NCI-H1105 (cell line): ENCODE data around the gene RGS7.
"Not testable (repeated sequence)": the region's sequence is repeated elsewhere in the genome, so short reads cannot be mapped to it uniquely, and the experiment has no call there.

ENCODE experiments used
- DNase-seq: peaks from one replicate; lab custom pipeline; 2025; lab: John Stamatoyannopoulos, UW

Gene RGS7

GRCh38 chr1:240976685-240977084, 380.3 kb downstream of the RGS7 start:
- no peak for DNase-seq

- DNase-seq: no peak
These were observed 383.1 kb downstream of the RGS7 start for GRCh38 chr1:240973875-240974274.

GRCh38 chr1:240972059-240972458, 384.9 kb downstream of the RGS7 start:
- DNase-seq: not testable (repeated sequence)

- DNase-seq: no peak
These were observed 386.8 kb downstream of the RGS7 start for GRCh38 chr1:240970253-240970652.

DNA sequence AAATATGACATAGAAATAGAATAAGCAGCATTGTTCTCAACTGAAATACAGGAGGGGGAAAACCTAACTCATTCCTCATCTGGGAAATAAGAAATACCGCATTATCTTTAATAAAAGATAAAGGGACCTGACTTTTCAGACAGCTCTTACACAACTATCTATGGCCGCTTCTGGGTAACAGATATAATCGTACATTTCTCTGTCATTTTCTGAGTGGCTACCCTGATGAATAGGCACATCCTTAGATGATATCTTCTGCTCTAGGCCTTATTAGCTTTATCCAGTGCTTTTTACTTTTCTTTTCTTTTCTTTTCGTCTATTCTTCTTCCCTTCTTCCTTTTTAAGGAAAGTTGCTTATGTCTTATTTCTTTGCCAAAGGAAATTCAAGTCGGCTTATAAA, 388.1 kb downstream of the RGS7 start:
- DNase-seq: no peak

GRCh38 chr1:240967070-240967724, 389.8 kb downstream of the RGS7 start:
- DNase-seq: no peak

DNA sequence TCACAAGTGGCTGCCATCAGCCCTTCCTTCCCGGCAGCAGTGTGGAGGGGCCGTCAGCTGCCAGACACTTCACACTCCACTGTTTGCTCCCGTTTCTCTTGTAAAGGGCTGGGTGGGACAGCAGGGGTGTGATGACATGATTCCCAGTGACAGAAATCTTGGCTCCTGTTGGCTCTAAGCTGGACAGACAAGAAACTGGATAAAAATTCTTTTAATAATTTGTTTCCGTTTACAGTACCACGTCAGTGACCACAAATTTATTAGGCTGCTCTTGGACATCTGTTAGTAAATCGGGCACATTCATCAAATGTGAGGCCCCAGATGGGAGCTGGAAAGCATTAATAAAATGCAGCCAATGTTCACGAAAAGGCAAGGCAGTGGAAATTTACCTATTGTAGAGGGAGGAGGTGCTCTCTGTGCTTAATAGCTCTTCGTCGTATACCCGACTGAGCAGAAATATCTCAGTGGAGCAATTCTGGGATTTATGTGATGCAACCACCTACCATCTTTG, 391.4 kb downstream of the RGS7 start:
- DNase-seq: no peak

- DNase-seq: no peak
These were observed 394.9 kb downstream of the RGS7 start for GRCh38 chr1:240962086-240962485.

DNA sequence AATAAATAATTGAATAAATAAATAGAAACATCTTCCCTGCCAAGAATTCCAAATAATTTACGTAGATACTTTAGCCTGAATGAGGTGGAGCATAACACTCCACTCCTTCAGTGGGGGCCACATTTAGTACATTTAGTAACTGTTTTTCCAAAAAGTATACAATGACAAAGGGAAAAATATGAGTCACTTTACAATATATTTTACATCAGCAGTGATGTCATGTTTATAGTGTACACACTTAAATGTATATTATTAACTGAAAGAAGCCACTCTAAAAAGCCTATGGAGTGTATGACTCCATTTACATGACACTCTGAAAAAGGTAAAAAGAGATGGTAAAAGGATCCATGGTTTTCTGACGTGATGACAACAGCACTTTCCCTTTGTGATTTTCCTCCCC, 400.6 kb downstream of the RGS7 start:
- DNase-seq: no peak

DNA sequence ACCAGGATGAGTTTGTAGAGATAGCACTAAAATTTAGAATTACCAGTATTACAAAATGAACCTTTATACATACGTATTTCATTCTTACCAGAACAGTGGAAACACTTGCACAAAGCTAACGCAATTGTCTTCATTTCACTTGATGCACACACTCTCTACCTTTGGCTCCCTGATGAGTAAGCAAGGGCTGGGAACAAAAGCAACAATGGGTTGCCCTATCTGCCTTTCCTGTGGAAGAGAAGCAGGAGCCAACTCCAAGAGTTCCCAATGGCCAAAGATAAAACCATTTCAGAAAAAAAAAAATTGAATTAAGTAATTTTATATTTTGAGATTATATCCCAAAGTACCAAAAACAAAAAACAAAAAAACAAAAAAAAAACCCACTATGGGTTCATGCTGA, 401.0 kb downstream of the RGS7 start:
- DNase-seq: no peak

DNA sequence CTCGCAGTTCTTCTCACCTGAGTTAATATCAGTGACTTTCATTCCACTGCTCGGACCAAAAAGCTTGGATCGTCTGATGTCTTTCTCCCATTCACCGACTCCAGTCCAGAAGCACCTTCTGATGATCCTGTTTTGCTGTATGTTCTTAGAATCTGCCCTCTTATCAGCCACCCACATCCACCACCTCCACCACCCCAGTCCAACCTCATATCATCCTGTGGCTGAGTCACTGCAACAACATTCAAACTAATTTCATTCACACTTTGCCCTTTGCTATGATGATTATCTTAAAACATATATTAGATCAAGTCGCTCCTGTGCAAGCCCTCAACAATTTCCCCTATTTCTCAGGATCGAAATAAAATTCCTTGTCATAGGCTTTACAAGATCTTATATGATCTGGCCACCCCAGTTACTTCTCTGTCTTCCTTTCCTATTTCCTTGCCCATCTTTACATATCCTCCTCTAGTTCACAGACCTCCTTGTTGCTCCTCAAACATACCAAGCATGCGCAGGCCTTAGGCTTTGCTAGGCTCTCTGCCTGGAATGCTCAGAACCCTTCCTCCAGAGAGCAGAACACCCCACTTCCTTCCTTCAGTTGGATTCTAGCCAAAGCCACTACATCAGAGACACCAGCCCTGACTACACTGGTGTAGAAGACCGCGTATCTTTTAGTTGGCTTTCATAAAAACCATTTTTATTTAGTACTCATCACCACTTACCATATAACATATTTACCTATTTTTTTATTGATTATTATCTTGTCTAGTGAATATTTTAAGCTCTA, 409.4 kb downstream of the RGS7 start:
- DNase-seq: no peak

DNA sequence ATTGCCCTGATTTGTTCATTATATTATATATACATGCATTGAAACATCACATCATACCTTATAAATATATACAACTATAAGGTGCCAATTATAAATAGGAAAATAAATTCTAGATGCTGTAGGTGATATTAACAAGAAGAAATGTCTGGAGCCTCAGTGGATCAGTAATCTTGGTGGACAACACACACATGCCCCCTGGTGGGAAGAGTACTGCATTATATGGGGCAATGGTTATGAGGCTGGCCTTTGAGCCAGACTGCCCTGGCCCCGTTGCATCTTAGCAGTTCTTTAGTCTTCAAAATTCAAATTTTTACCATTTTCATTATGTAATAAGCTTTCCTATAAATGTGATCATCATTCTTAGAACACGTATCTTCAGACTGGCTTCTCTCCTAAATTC, 410.1 kb downstream of the RGS7 start:
- no peak for DNase-seq

GRCh38 chr1:240942901-240943300, 414.1 kb downstream of the RGS7 start:
- DNase-seq: no peak

- DNase-seq: no peak
These were observed 415.2 kb downstream of the RGS7 start for GRCh38 chr1:240941701-240942370.

DNA sequence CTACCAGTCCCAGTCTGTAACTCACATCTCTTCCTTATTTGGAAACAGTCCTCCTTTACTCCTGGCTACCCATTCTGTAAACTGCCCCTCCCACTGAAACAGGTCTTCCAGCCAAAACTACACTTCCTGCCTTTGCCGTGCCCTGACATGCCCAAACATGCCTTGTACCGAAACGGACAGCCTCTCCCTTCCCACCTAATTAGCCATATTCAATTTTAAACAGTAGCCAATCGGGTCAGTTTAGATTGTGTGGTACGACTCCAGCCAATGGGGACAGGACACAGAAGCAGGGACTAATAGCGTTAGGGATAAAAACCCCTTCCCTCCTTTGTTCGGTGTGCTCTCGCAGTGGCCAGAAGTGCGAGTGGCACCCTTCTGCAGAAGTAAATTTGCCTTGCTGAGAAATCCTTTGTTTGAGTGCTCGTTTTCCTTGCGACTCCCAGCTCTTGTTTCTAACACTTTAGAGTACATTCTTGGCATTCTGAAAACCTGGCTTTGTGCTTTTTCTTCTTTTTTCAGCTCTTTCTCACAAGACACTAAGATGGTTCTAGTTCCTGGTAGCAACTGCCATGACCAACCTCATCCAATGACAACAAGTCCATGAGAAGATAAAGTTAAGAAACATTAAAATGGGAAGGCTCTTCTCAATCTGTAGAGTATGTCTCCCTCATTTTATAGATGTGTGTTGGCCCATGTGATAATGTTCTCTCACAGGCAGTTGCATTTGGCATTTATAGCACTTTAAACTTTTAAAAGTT, 419.9 kb downstream of the RGS7 start:
- no peak for DNase-seq

- no peak for DNase-seq
These were observed 421.1 kb downstream of the RGS7 start for GRCh38 chr1:240935920-240936319.

DNA sequence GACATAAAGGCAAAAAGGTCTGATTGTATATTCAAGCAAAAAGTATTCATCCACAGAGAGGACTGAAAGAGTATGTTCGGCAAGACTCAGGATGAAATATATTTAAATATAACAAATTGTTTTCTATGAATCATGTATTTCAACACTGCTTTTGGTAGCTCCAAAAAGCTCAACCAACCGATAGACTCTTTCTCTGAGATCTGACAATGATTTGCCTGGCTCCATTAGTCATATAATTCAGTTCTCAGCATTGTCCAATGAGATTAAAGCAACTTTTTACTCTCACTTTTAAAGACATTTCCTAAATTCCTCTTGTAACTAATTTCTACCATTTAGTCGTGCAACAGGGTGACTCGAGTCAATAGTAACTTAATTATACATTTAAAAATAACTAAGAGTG, 426.0 kb downstream of the RGS7 start:
- no peak for DNase-seq

DNA sequence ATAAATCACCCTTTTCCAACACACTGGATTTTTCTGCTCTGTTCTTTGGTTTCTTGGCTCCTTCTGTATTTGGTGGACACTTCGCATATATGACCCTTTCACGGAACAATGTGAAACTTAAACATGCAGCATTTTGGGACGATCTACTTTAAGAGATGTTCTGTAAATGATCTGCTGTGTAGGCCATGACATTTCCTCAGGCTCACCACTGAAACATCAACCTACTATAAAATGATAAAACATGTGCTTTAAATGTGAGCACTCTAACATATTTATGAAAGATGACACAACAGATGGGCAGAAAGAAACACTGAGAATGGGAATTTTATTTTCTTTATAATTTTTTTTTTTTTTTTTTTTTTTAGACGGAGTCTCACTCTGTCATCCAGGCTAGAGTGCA, 428.7 kb downstream of the RGS7 start:
- no peak for DNase-seq

DNA sequence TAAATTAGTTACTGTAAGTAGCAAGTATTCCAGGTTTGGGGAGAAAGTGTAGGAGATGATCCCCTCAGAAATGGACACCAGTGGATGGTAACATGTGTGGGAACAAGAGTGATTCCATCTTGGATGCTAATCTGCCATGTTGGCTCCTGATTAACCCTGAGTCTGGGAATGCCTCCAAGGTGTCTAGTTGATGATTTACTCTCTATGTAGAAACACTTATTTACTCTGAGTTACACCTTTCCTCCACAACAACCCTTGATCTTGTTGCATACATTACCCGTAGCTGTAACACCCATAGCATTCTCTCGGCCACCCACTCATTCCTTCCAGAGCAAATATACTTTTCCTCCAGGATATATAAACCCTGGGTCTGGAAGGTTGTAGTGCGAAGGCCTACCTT, 429.2 kb downstream of the RGS7 start:
- DNase-seq: no peak

DNA sequence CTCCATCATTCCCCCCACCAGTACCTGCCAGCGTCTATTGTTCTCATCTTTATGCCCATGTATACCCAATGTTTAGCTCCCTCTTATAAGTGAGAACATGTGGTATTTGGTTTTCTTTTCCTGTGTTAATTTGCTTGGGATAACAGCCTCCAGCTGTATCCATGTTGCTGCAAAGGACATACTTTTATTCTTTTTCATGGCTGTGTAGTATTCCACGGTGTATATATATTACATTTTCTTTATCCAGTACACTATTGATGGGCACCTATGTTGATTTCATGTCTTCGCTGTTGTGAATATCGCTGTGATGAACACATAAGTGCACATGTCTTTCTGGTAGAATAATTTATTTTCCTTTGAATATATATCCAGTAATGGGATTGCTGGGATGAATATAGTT, 431.7 kb downstream of the RGS7 start:
- no peak for DNase-seq

- DNase-seq: no peak
These were observed 439.0 kb downstream of the RGS7 start for GRCh38 chr1:240917976-240918375.

GRCh38 chr1:240914506-240914905, 442.5 kb downstream of the RGS7 start:
- no peak for DNase-seq
